WTC11 (cell line): ENCODE measurements around the gene MYF6. TPM values are rescaled to one million over a fixed set of nuclear protein-coding genes. Genes with fewer than 3 reads are reported as not detected.
"Not testable (repeated sequence)": the region's sequence is repeated elsewhere in the genome, so short reads cannot be mapped to it uniquely, and the experiment has no call there.

Experiments
- ATAC-seq: fragments of 200-7000 bp; cut with Tn5 transposase; 2 replicates; pipeline ENCODE4 v1.10.0; 2021; ENCODE audit warnings: mild to moderate bottlenecking, moderate library complexity
- CTCF ChIA-PET: fragments of 300-600 bp; sonication (Branson Sonifier 250); formaldehyde crosslinking; loops from one replicate; lab custom pipeline; 2021; ENCODE audit warnings: antibody characterized with exemption; lab: Charles Lee
- POLR2A ChIA-PET: fragments of 350-600 bp; sonication (Branson Sonifier 250); formaldehyde crosslinking; loops from one replicate; lab custom pipeline; 2021; ENCODE audit warnings: antibody characterized with exemption; lab: Charles Lee
- DNase-seq: peaks from one replicate; pipeline ENCODE4 v3.0.0; 2021; ENCODE audit warnings: low spot score
- H3K27ac Mint-ChIP-seq: 2 replicates; pipeline ENCODE4 v1.8.0; 2021; ENCODE audit warnings: mixed read lengths
- H3K27me3 Mint-ChIP-seq: 2 replicates; pipeline ENCODE4 v1.8.0; 2021; ENCODE audit warnings: low read depth, mild to moderate bottlenecking, moderate library complexity, mixed read lengths
- H3K36me3 Mint-ChIP-seq: 2 replicates; pipeline ENCODE4 v1.8.0; 2021; ENCODE audit warnings: mixed read lengths
- H3K4me1 Mint-ChIP-seq: 2 replicates; pipeline ENCODE4 v1.8.0; 2022; ENCODE audit warnings: mixed read lengths
- H3K4me3 Mint-ChIP-seq: 2 replicates; pipeline ENCODE4 v1.8.0; 2021; ENCODE audit warnings: mild to moderate bottlenecking, moderate library complexity, mixed read lengths
- H3K9me3 Mint-ChIP-seq: 2 replicates; pipeline ENCODE4 v1.8.0; 2021; ENCODE audit warnings: mixed read lengths
- ATF1 ChIP-seq: sonication (generic); formaldehyde crosslinking; IDR thresholded peaks from 2 replicates; pipeline ENCODE4 v1.8.1; 2023; ENCODE audit warnings: mild to moderate bottlenecking, moderate library complexity, missing genetic modification reagents
- CREM ChIP-seq: sonication (generic); formaldehyde crosslinking; IDR thresholded peaks from 2 replicates; pipeline ENCODE4 v1.8.1; 2022; ENCODE audit warnings: mild to moderate bottlenecking, missing genetic modification reagents, moderate library complexity
- ETV6 ChIP-seq: sonication (generic); formaldehyde crosslinking; IDR thresholded peaks from 2 replicates; pipeline ENCODE4 v1.8.1; 2022; ENCODE audit warnings: mild to moderate bottlenecking, missing genetic modification reagents
- FOXJ3 ChIP-seq: sonication (generic); formaldehyde crosslinking; IDR thresholded peaks from 2 replicates; pipeline ENCODE4 v1.9.0; 2021; ENCODE audit warnings: missing genetic modification reagents, mild to moderate bottlenecking, borderline replicate concordance
- FOXP1 ChIP-seq: sonication (generic); formaldehyde crosslinking; IDR thresholded peaks from 2 replicates; pipeline ENCODE4 v1.8.0; 2022; ENCODE audit warnings: missing genetic modification reagents, mild to moderate bottlenecking, moderate library complexity, borderline replicate concordance
- IRF2 ChIP-seq: sonication (generic); formaldehyde crosslinking; IDR thresholded peaks from 2 replicates; pipeline ENCODE4 v1.8.0; 2022; ENCODE audit warnings: low read depth, missing genetic modification reagents, borderline replicate concordance
- JAZF1 ChIP-seq: fragments of 250-450 bp; sonication (Bioruptor Pico); IDR thresholded peaks from 2 replicates; pipeline ENCODE4 v1.9.0; 2021; ENCODE audit warnings: moderate library complexity, mild to moderate bottlenecking, inconsistent platforms
- MAX ChIP-seq: sonication (generic); formaldehyde crosslinking; IDR thresholded peaks from 2 replicates; pipeline ENCODE4 v1.8.0; 2022; ENCODE audit warnings: mild to moderate bottlenecking, missing genetic modification reagents
- NR2C2 ChIP-seq: sonication (generic); formaldehyde crosslinking; IDR thresholded peaks from 2 replicates; pipeline ENCODE4 v1.8.0; 2022; ENCODE audit warnings: mild to moderate bottlenecking, missing genetic modification reagents
- SOX15 ChIP-seq: fragments of 250-450 bp; sonication (Bioruptor Pico); IDR thresholded peaks from 2 replicates; pipeline ENCODE4 v1.9.0; 2021; ENCODE audit warnings: mild to moderate bottlenecking
- TEAD1 ChIP-seq: sonication (generic); formaldehyde crosslinking; IDR thresholded peaks from 2 replicates; pipeline ENCODE4 v1.8.0; 2022; ENCODE audit warnings: mild to moderate bottlenecking, missing genetic modification reagents
- ZNF138 ChIP-seq: sonication (generic); formaldehyde crosslinking; conservative IDR thresholded peaks from 2 replicates; pipeline ENCODE4 v1.8.1; 2022; ENCODE audit warnings: mild to moderate bottlenecking, moderate library complexity, missing genetic modification reagents
- ZNF263 ChIP-seq: sonication (generic); formaldehyde crosslinking; IDR thresholded peaks from 2 replicates; pipeline ENCODE4 v1.8.1; 2022; ENCODE audit warnings: low read depth, mild to moderate bottlenecking, moderate library complexity, missing genetic modification reagents
- ZNF317 ChIP-seq: sonication (generic); formaldehyde crosslinking; IDR thresholded peaks from 2 replicates; pipeline ENCODE4 v1.8.1; 2023; ENCODE audit warnings: low read depth, mild to moderate bottlenecking, moderate library complexity, missing genetic modification reagents, borderline replicate concordance
- ZNF512 ChIP-seq: sonication (generic); formaldehyde crosslinking; IDR thresholded peaks from 2 replicates; pipeline ENCODE4 v1.8.1; 2022; ENCODE audit warnings: missing genetic modification reagents, borderline replicate concordance
- total RNA-seq: library from RNA; stranded (reverse); gene quantifications from 3 replicates; pipeline ENCODE4 v1.2.3, GENCODE V29; 2021
- TF ChIP-seq, protein P1 (sequence below): fragments of 250-450 bp; sonication (Bioruptor Pico); IDR thresholded peaks from 2 replicates; pipeline ENCODE4 v1.8.0; 2021; ENCODE audit warnings: mild to moderate bottlenecking
- TF ChIP-seq, protein P2 (sequence below): sonication (generic); formaldehyde crosslinking; IDR thresholded peaks from 2 replicates; pipeline ENCODE4 v1.8.0; 2023; ENCODE audit warnings: missing genetic modification reagents
- TF ChIP-seq, protein P3 (sequence below): sonication (generic); formaldehyde crosslinking; conservative IDR thresholded peaks from 2 replicates; pipeline ENCODE4 v1.8.1; 2023; ENCODE audit warnings: mild to moderate bottlenecking, low read depth, missing genetic modification reagents, moderate library complexity
- TF ChIP-seq, protein P4 (sequence below): fragments of 250-450 bp; sonication (Bioruptor Pico); IDR thresholded peaks from 2 replicates; pipeline ENCODE4 v1.9.0; 2021; ENCODE audit warnings: mild to moderate bottlenecking

The MYF6 gene
- total RNA-seq, 1 experiment from 2014 or later: 0.15 TPM

DNA sequence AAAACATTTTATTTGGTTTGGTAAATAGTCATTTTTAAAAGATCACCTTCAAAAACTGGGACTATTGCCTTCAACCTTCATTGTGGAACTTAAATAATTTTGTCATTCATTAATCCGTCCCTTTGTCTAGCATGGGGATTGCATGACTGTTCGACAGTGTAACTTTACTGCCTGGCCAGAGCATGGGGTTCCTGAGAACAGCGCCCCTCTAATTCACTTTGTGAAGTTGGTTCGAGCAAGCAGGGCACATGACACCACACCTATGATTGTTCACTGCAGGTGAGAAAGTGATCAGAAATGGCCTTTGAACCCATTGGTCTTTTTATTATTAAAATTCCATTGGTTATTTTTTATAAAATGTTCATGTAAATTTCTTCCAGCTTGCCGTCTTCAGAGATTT is 37.2 kb upstream of the MYF6 start:
- peak; percentile 65 for ATAC-seq
- H3K27ac Mint-ChIP-seq: no peak overlapping the region
- no peaks in the 10 kb centered on the region; the same call in 1 of the 2 replicates for H3K4me1 Mint-ChIP-seq
- CTCF ChIA-PET: no interaction called here
- H3K4me3 Mint-ChIP-seq: no peak overlapping the region
- no peaks in the 10 kb centered on the region for H3K36me3 Mint-ChIP-seq
- no peaks in the 10 kb centered on the region for H3K27me3 Mint-ChIP-seq
- POLR2A ChIA-PET: no interaction called here
- TF ChIP-seq, protein P1, sequence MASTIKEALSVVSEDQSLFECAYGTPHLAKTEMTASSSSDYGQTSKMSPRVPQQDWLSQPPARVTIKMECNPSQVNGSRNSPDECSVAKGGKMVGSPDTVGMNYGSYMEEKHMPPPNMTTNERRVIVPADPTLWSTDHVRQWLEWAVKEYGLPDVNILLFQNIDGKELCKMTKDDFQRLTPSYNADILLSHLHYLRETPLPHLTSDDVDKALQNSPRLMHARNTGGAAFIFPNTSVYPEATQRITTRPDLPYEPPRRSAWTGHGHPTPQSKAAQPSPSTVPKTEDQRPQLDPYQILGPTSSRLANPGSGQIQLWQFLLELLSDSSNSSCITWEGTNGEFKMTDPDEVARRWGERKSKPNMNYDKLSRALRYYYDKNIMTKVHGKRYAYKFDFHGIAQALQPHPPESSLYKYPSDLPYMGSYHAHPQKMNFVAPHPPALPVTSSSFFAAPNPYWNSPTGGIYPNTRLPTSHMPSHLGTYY (CRISPR knock-in tag): no peak
- no peak for TF ChIP-seq FOXP1 (CRISPR knock-in tag)
- no peak for TF ChIP-seq ZNF317 (CRISPR knock-in tag)
- TF ChIP-seq, protein P2, sequence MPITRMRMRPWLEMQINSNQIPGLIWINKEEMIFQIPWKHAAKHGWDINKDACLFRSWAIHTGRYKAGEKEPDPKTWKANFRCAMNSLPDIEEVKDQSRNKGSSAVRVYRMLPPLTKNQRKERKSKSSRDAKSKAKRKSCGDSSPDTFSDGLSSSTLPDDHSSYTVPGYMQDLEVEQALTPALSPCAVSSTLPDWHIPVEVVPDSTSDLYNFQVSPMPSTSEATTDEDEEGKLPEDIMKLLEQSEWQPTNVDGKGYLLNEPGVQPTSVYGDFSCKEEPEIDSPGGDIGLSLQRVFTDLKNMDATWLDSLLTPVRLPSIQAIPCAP (CRISPR knock-in tag): no peak
- TF ChIP-seq ATF1 (CRISPR knock-in tag): no peak
- no peak for TF ChIP-seq FOXJ3 (CRISPR knock-in tag)
- no peak for TF ChIP-seq CREM (CRISPR knock-in tag)
- TF ChIP-seq, protein P3, sequence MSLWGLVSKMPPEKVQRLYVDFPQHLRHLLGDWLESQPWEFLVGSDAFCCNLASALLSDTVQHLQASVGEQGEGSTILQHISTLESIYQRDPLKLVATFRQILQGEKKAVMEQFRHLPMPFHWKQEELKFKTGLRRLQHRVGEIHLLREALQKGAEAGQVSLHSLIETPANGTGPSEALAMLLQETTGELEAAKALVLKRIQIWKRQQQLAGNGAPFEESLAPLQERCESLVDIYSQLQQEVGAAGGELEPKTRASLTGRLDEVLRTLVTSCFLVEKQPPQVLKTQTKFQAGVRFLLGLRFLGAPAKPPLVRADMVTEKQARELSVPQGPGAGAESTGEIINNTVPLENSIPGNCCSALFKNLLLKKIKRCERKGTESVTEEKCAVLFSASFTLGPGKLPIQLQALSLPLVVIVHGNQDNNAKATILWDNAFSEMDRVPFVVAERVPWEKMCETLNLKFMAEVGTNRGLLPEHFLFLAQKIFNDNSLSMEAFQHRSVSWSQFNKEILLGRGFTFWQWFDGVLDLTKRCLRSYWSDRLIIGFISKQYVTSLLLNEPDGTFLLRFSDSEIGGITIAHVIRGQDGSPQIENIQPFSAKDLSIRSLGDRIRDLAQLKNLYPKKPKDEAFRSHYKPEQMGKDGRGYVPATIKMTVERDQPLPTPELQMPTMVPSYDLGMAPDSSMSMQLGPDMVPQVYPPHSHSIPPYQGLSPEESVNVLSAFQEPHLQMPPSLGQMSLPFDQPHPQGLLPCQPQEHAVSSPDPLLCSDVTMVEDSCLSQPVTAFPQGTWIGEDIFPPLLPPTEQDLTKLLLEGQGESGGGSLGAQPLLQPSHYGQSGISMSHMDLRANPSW: no peak
- TF ChIP-seq MAX: no peak
- no peak for TF ChIP-seq ZNF263 (CRISPR knock-in tag)
- TF ChIP-seq, all 79 proteins: peak for 0
- no peaks in the 10 kb centered on the region; the same call in 1 of the 2 replicates for H3K9me3 Mint-ChIP-seq
- DNase-seq: no peak

GRCh38 chr12:80676042-80676636 is 31.3 kb upstream of the MYF6 start:
- POLR2A ChIA-PET, DNase-seq, H3K9me3 Mint-ChIP-seq, H3K27me3 Mint-ChIP-seq, H3K4me3 Mint-ChIP-seq, H3K36me3 Mint-ChIP-seq, H3K27ac Mint-ChIP-seq, H3K4me1 Mint-ChIP-seq: not testable (repeated sequence)
- ATAC-seq: peak; percentile 70
- CTCF ChIA-PET: interaction anchor here (0.6 to 0.9 kb wide), 3 partner anchors 25 to 63 kb away, joined by 3 read pairs; no protein-coding TSS in a partner anchor

- TF ChIP-seq SOX15 (CRISPR knock-in tag) (no peak), JAZF1 (no peak), ZNF512 (CRISPR knock-in tag) (no peak), IRF2 (CRISPR knock-in tag) (no peak), NR2C2 (CRISPR knock-in tag) (no peak), TEAD1 (CRISPR knock-in tag) (no peak), ZNF263 (CRISPR knock-in tag) (no peak), ZNF138 (CRISPR knock-in tag) (no peak), ETV6 (CRISPR knock-in tag) (no peak)
- TF ChIP-seq, protein P3: no peak
- TF ChIP-seq, protein P4, sequence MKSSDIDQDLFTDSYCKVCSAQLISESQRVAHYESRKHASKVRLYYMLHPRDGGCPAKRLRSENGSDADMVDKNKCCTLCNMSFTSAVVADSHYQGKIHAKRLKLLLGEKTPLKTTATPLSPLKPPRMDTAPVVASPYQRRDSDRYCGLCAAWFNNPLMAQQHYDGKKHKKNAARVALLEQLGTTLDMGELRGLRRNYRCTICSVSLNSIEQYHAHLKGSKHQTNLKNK (CRISPR knock-in tag): no peak
- TF ChIP-seq, all 79 proteins: peak for 0
- Mint-ChIP-seq H3K27me3 (no peaks in the 10 kb centered on the region), H3K9me3 (no peaks in the 10 kb centered on the region), H3K27ac (no peak overlapping the region), H3K36me3 (no peaks in the 10 kb centered on the region), H3K4me3 (no peak overlapping the region), H3K4me1 (peaks cover 4% of the 10 kb centered on the region)
- ChIA-PET CTCF (interaction anchor here (0.9 kb wide), 1 partner anchor 44 kb away, joined by 3 read pairs; no protein-coding TSS in a partner anchor), POLR2A (no interaction called here)
- ATAC-seq (no peak), DNase-seq (no peak)
These were observed 30.6 kb upstream of the MYF6 start for GRCh38 chr12:80676856-80677255.
